HuH-7 (cell line): ENCODE measurements around the gene NELL2.
A peak's percentile ranks its signal among the peaks of the same experiment; 100 is the strongest.
"Not testable (repeated sequence)": the region's sequence is repeated elsewhere in the genome, so short reads cannot be mapped to it uniquely, and the experiment has no call there.

Experiments
- DNase-seq: peaks from one replicate; pipeline ENCODE4 v3.0.0; 2011; ENCODE audit warnings: low spot score

Gene NELL2

GRCh38 chr12:44875954-44876543 lies at the start of gene NELL2:
Gene NELL2, minus strand, starts transcription at chr12:44876315. Its CDS starts 446 bp downstream, at chr12:44875869.
- peak; percentile 55 for DNase-seq

- no peak for DNase-seq
Observed at GRCh38 chr12:44921736-44922135, 45.6 kb upstream of the NELL2 start.

GRCh38 chr12:44917141-44917540 lies 41.0 kb upstream of the NELL2 start:
- DNase-seq: no peak

- DNase-seq: no peak
Observed at GRCh38 chr12:44915958-44916357, 39.8 kb upstream of the NELL2 start.

- no peak for DNase-seq
Observed at GRCh38 chr12:44904321-44904720, 28.2 kb upstream of the NELL2 start.

GRCh38 chr12:44898108-44898507 lies 22.0 kb upstream of the NELL2 start:
- not testable (repeated sequence) for DNase-seq

GRCh38 chr12:44889926-44890325 lies 13.8 kb upstream of the NELL2 start:
- no peak for DNase-seq

- no peak for DNase-seq
Observed at GRCh38 chr12:44889162-44889561, 13.0 kb upstream of the NELL2 start.

- DNase-seq: no peak
Observed at GRCh38 chr12:44885902-44886301, 9.8 kb upstream of the NELL2 start.

GRCh38 chr12:44881197-44881596 lies 5.1 kb upstream of the NELL2 start:
- no peak for DNase-seq

GRCh38 chr12:44876544-44877410 lies 662 bp upstream of the NELL2 start:
- DNase-seq: peak; percentile 56

- DNase-seq: peak; percentile 33
Observed at GRCh38 chr12:44875417-44875953, 630 bp downstream of the NELL2 start.

- DNase-seq: peak; percentile 12
Observed at GRCh38 chr12:44874981-44875416, 1.1 kb downstream of the NELL2 start.

- peak; percentile 12 for DNase-seq
Observed at GRCh38 chr12:44873898-44874297, 2.2 kb downstream of the NELL2 start.

- DNase-seq: no peak
Observed at GRCh38 chr12:44869503-44869902, 6.6 kb downstream of the NELL2 start.

- DNase-seq: no peak
Observed at GRCh38 chr12:44863867-44864266, 12.2 kb downstream of the NELL2 start.

GRCh38 chr12:44859998-44860689 lies 16.0 kb downstream of the NELL2 start:
- no peak for DNase-seq

- no peak for DNase-seq
Observed at GRCh38 chr12:44858226-44858855, 17.8 kb downstream of the NELL2 start.

- DNase-seq: no peak
Observed at GRCh38 chr12:44852483-44852882, 23.6 kb downstream of the NELL2 start.

GRCh38 chr12:44851586-44851985 lies 24.5 kb downstream of the NELL2 start:
- no peak for DNase-seq

GRCh38 chr12:44848703-44849085 lies 27.4 kb downstream of the NELL2 start:
- DNase-seq: no peak
